Neural progenitor cell (in vitro differentiated cells): ENCODE measurements around the gene LRRTM1. TPM values are rescaled to one million over a fixed set of nuclear protein-coding genes. Genes with fewer than 3 reads are reported as not detected.
A peak's percentile ranks its signal among the peaks of the same experiment; 100 is the strongest.

Experiments
- DNase-seq: peaks from one replicate; pipeline ENCODE4 v3.0.0-alpha.2; 2016; ENCODE audit warnings: low spot score
- H2AFZ ChIP-seq: fragments of 200-600 bp; sonication (generic); replicated peaks from 2 replicates; pipeline ENCODE4 v1.6.1; 2016; ENCODE audit warnings: antibody characterized with exemption
- H3F3A ChIP-seq: fragments of 200-600 bp; sonication (generic); 2 replicates; pipeline ENCODE4 v1.6.1; 2016; ENCODE audit warnings: antibody characterized with exemption, low read depth
- H3K27ac ChIP-seq: fragments of 200-600 bp; sonication (generic); 2 replicates; pipeline ENCODE4 v1.5.1; 2016; ENCODE audit warnings: mild to moderate bottlenecking
- H3K27me3 ChIP-seq: fragments of 200-600 bp; sonication (generic); 2 replicates; pipeline ENCODE4 v1.6.1; 2016; ENCODE audit warnings: mild to moderate bottlenecking, moderate library complexity
- H3K36me3 ChIP-seq: fragments of 200-600 bp; sonication (generic); 2 replicates; pipeline ENCODE4 v1.5.1; 2016
- H3K4me1 ChIP-seq: fragments of 200-600 bp; sonication (generic); 2 replicates; pipeline ENCODE4 v1.6.1; 2016; ENCODE audit warnings: mixed run types
- H3K4me2 ChIP-seq: fragments of 200-600 bp; sonication (generic); 2 replicates; pipeline ENCODE4 v1.6.1; 2016
- H3K4me3 ChIP-seq: fragments of 200-600 bp; sonication (generic); 2 replicates; pipeline ENCODE4 v1.5.1; 2016
- H3K79me2 ChIP-seq: fragments of 200-600 bp; sonication (generic); 2 replicates; pipeline ENCODE4 v1.6.1; 2016; ENCODE audit warnings: low read depth
- H3K9ac ChIP-seq: fragments of 200-600 bp; sonication (generic); 2 replicates; pipeline ENCODE4 v1.6.1; 2016
- H3K9me3 ChIP-seq: fragments of 200-600 bp; sonication (generic); 2 replicates; pipeline ENCODE4 v1.5.1; 2016; ENCODE audit warnings: low read depth
- H4K20me1 ChIP-seq: fragments of 200-600 bp; sonication (generic); 2 replicates; pipeline ENCODE4 v1.6.1; 2016; ENCODE audit warnings: low read depth
- H3K27ac Mint-ChIP-seq: 3 replicates; pipeline ENCODE4 v1.8.0; 2021; ENCODE audit warnings: mixed read lengths
- H3K27me3 Mint-ChIP-seq: 2 replicates; pipeline ENCODE4 v1.8.0; 2022; ENCODE audit warnings: low read depth, mild to moderate bottlenecking, inconsistent platforms, moderate library complexity, mixed read lengths; ENCODE audit not compliant: insufficient read depth
- H3K36me3 Mint-ChIP-seq: 3 replicates; pipeline ENCODE4 v1.8.0; 2021; ENCODE audit warnings: mixed read lengths
- H3K4me1 Mint-ChIP-seq: 3 replicates; pipeline ENCODE4 v1.8.0; 2021; ENCODE audit warnings: mixed read lengths
- H3K4me3 Mint-ChIP-seq: 3 replicates; pipeline ENCODE4 v1.8.0; 2021; ENCODE audit warnings: mild to moderate bottlenecking, moderate library complexity, mixed read lengths
- H3K9me3 Mint-ChIP-seq: 3 replicates; pipeline ENCODE4 v1.8.0; 2020; ENCODE audit warnings: mixed read lengths
- EZH2 ChIP-seq: fragments of 200-600 bp; sonication (generic); IDR thresholded peaks from 2 replicates; pipeline ENCODE4 v1.6.1; 2017; ENCODE audit warnings: antibody characterized with exemption, mild to moderate bottlenecking, moderate library complexity
- EZH2phosphoT487 ChIP-seq: fragments of 200-600 bp; sonication (generic); IDR thresholded peaks from 2 replicates; pipeline ENCODE4 v1.6.1; 2017; ENCODE audit warnings: antibody characterized with exemption
- total RNA-seq: library from RNA; depleted of rRNA; stranded (reverse); fragments of >200 nt; gene quantifications from 2 replicates; pipeline ENCODE4 v1.2.3, GENCODE V29; 2015; ENCODE audit warnings: low replicate concordance
- TF ChIP-seq, protein P1 (sequence below): fragments of 200-600 bp; sonication (generic); IDR thresholded peaks from 2 replicates; pipeline ENCODE4 v1.5.1; 2017; ENCODE audit warnings: antibody characterized with exemption, mild to moderate bottlenecking

Gene LRRTM1
- total RNA-seq, 1 donor from 2014 or later, result not detected

DNA sequence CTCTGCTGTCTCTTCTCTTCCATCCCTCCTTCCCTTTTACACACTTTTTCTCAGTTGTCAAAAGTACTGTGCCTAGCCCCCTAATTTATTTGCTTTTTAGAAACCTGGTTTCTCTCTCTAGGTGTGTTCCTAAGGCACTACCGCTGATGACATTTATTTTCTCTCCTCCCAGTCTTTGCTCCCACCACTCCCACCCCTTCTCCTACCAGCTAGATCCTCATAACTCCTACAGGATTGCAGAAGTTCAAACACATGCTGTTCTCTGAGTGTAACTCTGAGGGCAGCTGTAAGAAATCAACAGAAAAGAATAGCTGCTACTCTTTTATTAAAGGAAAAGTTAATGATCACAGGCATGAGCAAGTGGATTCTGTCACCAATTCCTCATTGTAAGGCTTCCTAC lies 22.3 kb upstream of the LRRTM1 start:
- Mint-ChIP-seq H3K4me1 (peaks cover 28% of the 10 kb centered on the region), H3K4me3 (no peak overlapping the region), H3K36me3 (no peaks in the 10 kb centered on the region), H3K9me3 (no peaks in the 10 kb centered on the region), H3K27me3 (peaks cover 6% of the 10 kb centered on the region), H3K27ac (no peak overlapping the region)
- H3K4me1 ChIP-seq, result peaks cover 42% of the 10 kb centered on the region
- H3K9me3 ChIP-seq, result no peaks in the 10 kb centered on the region
- no peaks in the 10 kb centered on the region for H3K79me2 ChIP-seq
- H3F3A ChIP-seq, result peaks cover 10% of the 10 kb centered on the region
- no peaks in the 10 kb centered on the region for H3K27me3 ChIP-seq
- no peak overlapping the region for H2AFZ ChIP-seq
- TF ChIP-seq EZH2phosphoT487 (no peak), EZH2 (no peak)
- TF ChIP-seq, protein P1, sequence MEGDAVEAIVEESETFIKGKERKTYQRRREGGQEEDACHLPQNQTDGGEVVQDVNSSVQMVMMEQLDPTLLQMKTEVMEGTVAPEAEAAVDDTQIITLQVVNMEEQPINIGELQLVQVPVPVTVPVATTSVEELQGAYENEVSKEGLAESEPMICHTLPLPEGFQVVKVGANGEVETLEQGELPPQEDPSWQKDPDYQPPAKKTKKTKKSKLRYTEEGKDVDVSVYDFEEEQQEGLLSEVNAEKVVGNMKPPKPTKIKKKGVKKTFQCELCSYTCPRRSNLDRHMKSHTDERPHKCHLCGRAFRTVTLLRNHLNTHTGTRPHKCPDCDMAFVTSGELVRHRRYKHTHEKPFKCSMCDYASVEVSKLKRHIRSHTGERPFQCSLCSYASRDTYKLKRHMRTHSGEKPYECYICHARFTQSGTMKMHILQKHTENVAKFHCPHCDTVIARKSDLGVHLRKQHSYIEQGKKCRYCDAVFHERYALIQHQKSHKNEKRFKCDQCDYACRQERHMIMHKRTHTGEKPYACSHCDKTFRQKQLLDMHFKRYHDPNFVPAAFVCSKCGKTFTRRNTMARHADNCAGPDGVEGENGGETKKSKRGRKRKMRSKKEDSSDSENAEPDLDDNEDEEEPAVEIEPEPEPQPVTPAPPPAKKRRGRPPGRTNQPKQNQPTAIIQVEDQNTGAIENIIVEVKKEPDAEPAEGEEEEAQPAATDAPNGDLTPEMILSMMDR, result no peak
- no peak overlapping the region for H3K4me2 ChIP-seq
- peak overlapping the region; percentile 5 for H3K27ac ChIP-seq
- H3K9ac ChIP-seq, result no peak overlapping the region
- H4K20me1 ChIP-seq, result no peaks in the 10 kb centered on the region
- no peak overlapping the region for H3K4me3 ChIP-seq
- DNase-seq, result no peak
- H3K36me3 ChIP-seq, result no peaks in the 10 kb centered on the region

DNA sequence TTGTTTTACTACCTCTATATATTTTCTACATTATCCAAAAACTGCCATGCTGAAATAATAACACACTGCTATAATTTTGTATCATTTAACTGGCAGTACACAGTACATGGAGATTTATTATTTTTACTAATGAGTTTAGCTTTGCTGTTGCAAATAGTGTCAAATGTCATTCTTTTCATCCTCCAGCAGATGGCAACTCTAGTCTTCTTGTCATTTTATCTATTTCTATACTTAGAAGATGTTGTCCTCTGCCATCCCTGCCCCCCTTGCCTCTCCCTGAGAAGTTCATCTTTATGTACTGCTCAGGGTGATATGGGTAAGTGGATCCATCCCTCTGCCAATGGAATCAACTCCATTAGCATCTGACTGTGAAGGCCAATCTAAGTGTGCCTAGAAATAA lies 21.7 kb upstream of the LRRTM1 start:
- Histone ChIP-seq H3F3A (peaks cover 14% of the 10 kb centered on the region), H3K9ac (no peak overlapping the region), H2AFZ (no peak overlapping the region), H3K27ac (no peak overlapping the region), H4K20me1 (no peaks in the 10 kb centered on the region), H3K4me1 (peaks cover 48% of the 10 kb centered on the region), H3K27me3 (no peaks in the 10 kb centered on the region), H3K4me3 (no peak overlapping the region), H3K79me2 (no peaks in the 10 kb centered on the region), H3K4me2 (no peak overlapping the region), H3K36me3 (no peaks in the 10 kb centered on the region), H3K9me3 (no peaks in the 10 kb centered on the region)
- peak; percentile 46 for DNase-seq
- H3K27ac Mint-ChIP-seq, result no peak overlapping the region
- H3K4me1 Mint-ChIP-seq, result peaks cover 29% of the 10 kb centered on the region
- peaks cover 3% of the 10 kb centered on the region for H3K27me3 Mint-ChIP-seq
- no peaks in the 10 kb centered on the region for H3K9me3 Mint-ChIP-seq
- H3K36me3 Mint-ChIP-seq, result no peaks in the 10 kb centered on the region
- TF ChIP-seq EZH2phosphoT487, result no peak
- TF ChIP-seq, protein P1, result peak; percentile 62
- no peak overlapping the region for H3K4me3 Mint-ChIP-seq

DNA sequence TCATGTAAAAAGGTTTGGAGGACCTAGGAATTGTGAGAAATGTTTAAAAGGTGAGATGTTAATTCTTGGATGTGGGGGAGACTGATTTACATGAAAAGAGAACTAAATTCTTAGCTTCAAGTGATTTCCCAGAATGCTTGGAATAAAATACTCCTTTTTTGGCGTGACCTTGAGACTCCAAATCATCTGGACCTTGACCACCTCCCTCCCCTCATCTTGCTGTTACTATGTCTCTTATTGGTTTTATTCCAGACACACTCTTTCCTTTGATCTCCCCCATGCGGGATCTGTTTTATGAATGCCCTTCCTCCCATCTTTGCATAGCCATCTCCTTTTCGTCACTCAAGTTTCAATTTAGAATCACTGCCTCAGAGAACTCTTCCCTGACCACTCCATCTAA lies 20.0 kb upstream of the LRRTM1 start:
- no peaks in the 10 kb centered on the region for H4K20me1 ChIP-seq
- no peaks in the 10 kb centered on the region for H3K9me3 ChIP-seq
- peaks cover 14% of the 10 kb centered on the region for H3F3A ChIP-seq
- no peaks in the 10 kb centered on the region for H3K27me3 ChIP-seq
- TF ChIP-seq EZH2 (no peak), EZH2phosphoT487 (no peak)
- TF ChIP-seq, protein P1, result no peak
- H3K4me3 ChIP-seq, result no peak overlapping the region
- no peak overlapping the region for H3K9ac ChIP-seq
- Mint-ChIP-seq H3K4me1 (peaks cover 25% of the 10 kb centered on the region), H3K27ac (no peak overlapping the region), H3K4me3 (no peak overlapping the region), H3K36me3 (no peaks in the 10 kb centered on the region), H3K9me3 (no peaks in the 10 kb centered on the region), H3K27me3 (peaks cover 3% of the 10 kb centered on the region)
- no peak overlapping the region for H2AFZ ChIP-seq
- H3K4me1 ChIP-seq, result peaks cover 47% of the 10 kb centered on the region
- no peak overlapping the region for H3K27ac ChIP-seq
- no peak for DNase-seq
- H3K79me2 ChIP-seq, result no peaks in the 10 kb centered on the region
- peak overlapping the region; percentile 34 for H3K4me2 ChIP-seq
- no peaks in the 10 kb centered on the region for H3K36me3 ChIP-seq
